ENCODE data around the gene MTF1. TPM values are rescaled to one million over a fixed set of nuclear protein-coding genes. Genes with fewer than 3 reads are reported as not detected.

Gene MTF1
- total RNA-seq, 2 experiments from 2014 or later, result 21.0 to 22.5 TPM

DNA sequence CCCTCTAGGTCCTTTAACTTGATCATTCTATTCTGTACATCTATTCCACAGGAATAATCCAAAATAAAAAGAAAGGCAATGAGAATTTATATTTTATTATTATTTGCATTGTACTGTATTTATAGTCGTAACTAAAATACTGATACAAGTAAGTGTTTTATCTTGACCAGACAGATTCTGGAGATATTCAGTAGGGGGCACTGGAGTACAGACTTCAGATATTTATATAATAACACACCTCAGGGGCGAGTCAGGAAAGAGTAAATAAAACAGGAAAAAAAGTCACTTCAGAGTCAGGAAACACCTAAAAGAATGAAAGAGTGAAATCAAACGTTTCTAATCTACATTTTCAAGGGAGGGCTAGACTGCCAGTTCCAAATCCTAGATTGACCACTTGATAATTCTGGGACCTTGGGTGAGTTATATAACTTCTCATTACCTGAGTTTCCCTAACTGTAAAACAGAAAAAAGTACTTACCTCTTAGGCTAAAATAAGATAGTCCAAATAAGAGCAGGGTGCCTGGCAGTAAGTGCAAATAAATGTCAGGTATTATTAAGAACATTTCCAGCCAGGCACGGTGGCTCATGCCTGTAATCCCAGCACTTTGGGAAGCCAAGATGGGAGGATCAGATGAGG, 31.1 kb upstream of the MTF1 start:
- no peaks in the 10 kb centered on the region for H3K9me3 Mint-ChIP-seq
- CTCF ChIA-PET, result no interaction called here
- POLR2A ChIA-PET, result no interaction called here
- peak; percentile 22 for DNase-seq
- peaks cover 2% of the 10 kb centered on the region for H3K4me1 Mint-ChIP-seq
- no peak overlapping the region for H3K4me3 Mint-ChIP-seq
- H3K27me3 Mint-ChIP-seq, result no peaks in the 10 kb centered on the region
- peaks cover 23% of the 10 kb centered on the region for H3K36me3 Mint-ChIP-seq (ENCODE audit: low read depth)
- no peak overlapping the region for H3K27ac Mint-ChIP-seq

DNA sequence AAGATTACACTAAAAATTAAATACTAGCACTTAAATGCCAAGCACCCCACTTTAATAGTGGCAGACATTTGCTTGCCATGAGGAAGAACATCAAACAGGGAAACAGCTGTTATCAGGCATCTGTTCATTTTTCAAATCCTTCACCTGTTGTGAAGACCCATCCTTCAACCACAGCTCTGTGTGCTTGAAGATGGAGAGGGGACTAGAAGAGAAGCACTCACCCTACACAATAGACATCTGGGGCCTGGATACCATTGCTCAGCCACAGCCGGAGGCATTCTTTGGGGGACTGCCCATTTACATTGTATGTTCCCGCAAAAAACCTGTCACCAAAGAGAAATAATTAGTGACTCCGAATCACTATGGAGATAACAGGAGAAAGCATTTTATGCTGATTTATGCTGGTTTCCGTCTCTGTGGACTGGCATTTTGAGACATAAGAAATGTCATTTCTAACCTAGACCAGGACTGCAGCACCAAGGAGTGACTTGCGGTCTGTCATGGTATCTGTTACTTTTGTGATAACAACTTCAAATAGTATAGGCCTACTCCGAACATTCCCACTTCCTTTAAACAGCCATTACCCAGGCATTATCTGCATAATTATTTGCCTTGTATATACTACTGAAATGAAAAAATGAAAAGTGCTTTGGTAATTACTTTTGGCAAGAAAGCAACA, 28.8 kb upstream of the MTF1 start:
- DNase-seq, result no peak
- no peak overlapping the region for H3K27ac Mint-ChIP-seq
- H3K4me3 Mint-ChIP-seq, result no peak overlapping the region
- ChIA-PET CTCF (no interaction called here), POLR2A (no interaction called here)
- H3K4me1 Mint-ChIP-seq, result peaks cover 2% of the 10 kb centered on the region
- H3K9me3 Mint-ChIP-seq, result no peaks in the 10 kb centered on the region
- H3K36me3 Mint-ChIP-seq (ENCODE audit: low read depth), result peaks cover 33% of the 10 kb centered on the region
- no peaks in the 10 kb centered on the region for H3K27me3 Mint-ChIP-seq

DNA sequence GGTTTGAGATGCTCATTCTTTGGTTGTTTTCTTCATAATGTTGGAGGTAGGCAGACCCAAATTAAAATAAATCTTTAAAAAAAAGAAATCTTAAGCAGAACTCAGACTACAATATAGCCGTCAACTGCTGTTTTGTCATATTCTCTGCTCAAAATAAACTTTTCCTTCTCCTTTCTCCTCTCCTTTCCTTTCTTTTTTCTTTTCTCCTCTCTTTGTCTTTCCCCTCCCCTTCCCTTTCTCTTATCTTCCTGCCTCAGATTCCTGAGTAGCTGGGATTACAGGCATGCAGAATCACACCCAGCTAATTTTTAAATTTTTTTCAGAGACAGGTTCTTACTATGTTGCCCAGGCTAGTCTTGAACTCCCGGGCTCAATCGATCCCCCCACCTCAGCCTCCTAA, 24.8 kb upstream of the MTF1 start:
- H3K36me3 Mint-ChIP-seq (ENCODE audit: low read depth), result peaks cover 53% of the 10 kb centered on the region
- H3K9me3 Mint-ChIP-seq, result no peaks in the 10 kb centered on the region
- H3K4me3 Mint-ChIP-seq, result no peak overlapping the region
- no peak overlapping the region for H3K27ac Mint-ChIP-seq
- no peaks in the 10 kb centered on the region for H3K4me1 Mint-ChIP-seq
- CTCF ChIA-PET, result interaction anchor here (1.0 kb wide), 1 partner anchor 12 kb away, joined by 3 read pairs; no protein-coding TSS in a partner anchor
- POLR2A ChIA-PET, result interaction anchor here (0.6 kb wide), 1 partner anchor 107 kb away, joined by 3 read pairs; no protein-coding TSS in a partner anchor
- no peaks in the 10 kb centered on the region for H3K27me3 Mint-ChIP-seq
- DNase-seq, result no peak

DNA sequence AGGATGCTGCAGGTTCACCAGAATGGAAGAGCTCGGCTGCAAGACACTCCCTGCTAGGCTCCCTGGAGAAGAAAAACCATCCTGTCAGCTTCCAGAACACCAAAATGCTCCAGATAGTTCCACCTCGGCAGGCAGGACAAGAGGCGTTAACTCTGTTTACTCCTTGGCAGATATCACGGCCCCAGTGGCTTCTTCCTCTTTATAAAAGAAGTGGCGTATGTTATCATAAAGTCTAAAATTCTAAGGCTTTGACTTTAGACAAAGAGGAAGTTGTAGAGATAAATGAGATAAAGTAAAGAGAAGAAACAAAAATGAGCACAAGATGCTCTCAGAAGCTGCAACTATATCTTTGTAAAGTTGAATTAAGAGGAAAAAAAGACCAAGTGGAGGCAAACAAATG, 24.3 kb upstream of the MTF1 start:
- no peak for DNase-seq
- no peaks in the 10 kb centered on the region for H3K27me3 Mint-ChIP-seq
- H3K36me3 Mint-ChIP-seq (ENCODE audit: low read depth), result peaks cover 53% of the 10 kb centered on the region
- H3K9me3 Mint-ChIP-seq, result no peaks in the 10 kb centered on the region
- H3K4me3 Mint-ChIP-seq, result no peak overlapping the region
- no peak overlapping the region for H3K27ac Mint-ChIP-seq
- ChIA-PET CTCF (interaction anchor here (0.5 to 1.0 kb wide), 2 partner anchors 11 to 195 kb away, joined by 3 read pairs; no protein-coding TSS in a partner anchor), POLR2A (interaction anchor here (0.6 kb wide), 1 partner anchor 106 kb away, joined by 3 read pairs; no protein-coding TSS in a partner anchor)
- no peaks in the 10 kb centered on the region for H3K4me1 Mint-ChIP-seq

DNA sequence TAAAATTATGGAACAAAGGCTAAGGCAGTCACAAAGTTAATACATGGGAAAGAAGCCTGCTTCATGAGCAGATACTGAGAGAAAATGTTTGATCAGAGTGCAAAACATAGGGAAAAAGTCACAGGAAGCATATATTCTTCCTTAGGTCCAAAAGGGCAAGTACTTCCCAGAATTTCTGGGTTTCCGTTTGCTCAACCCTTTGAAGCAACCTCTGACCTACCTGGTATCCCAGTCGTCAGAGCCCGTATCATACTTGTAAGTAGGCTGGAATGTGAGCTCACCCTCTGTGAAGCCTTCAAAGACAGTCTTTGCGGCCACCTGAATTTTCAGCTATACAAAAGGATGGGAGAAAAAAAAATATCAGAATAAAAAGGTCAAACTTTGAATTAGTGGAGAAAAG, 20.5 kb upstream of the MTF1 start:
- POLR2A ChIA-PET, result no interaction called here
- CTCF ChIA-PET, result interaction anchor here (0.9 kb wide), 1 partner anchor 15 kb away, joined by 3 read pairs; no protein-coding TSS in a partner anchor
- H3K27ac Mint-ChIP-seq, result no peak overlapping the region
- no peak overlapping the region for H3K4me3 Mint-ChIP-seq
- peaks cover 41% of the 10 kb centered on the region for H3K36me3 Mint-ChIP-seq (ENCODE audit: low read depth)
- H3K9me3 Mint-ChIP-seq, result no peaks in the 10 kb centered on the region
- H3K4me1 Mint-ChIP-seq, result no peaks in the 10 kb centered on the region
- H3K27me3 Mint-ChIP-seq, result no peaks in the 10 kb centered on the region
- DNase-seq, result no peak

DNA sequence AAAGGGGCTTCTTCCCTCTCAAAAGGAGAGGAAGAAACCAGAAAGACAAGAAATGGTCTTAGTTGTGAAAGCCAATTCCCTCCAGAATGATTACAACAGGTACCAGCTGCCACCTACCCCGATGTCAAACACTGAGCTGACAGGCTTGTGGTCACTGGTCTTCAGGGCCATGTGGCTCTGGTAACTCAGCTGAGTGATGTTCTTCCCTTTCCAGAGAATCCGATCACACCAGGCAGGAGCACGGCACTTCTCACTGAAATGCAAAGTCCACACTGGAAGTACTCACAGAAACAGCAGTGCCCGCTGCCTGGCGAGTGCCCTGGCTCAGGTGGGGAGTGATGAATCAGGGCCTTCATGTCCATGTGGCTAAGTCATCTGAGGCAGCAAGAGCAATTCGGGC, 18.7 kb upstream of the MTF1 start:
- Mint-ChIP-seq H3K9me3 (no peaks in the 10 kb centered on the region), H3K4me1 (no peaks in the 10 kb centered on the region), H3K4me3 (no peak overlapping the region), H3K36me3 (ENCODE audit: low read depth) (peaks cover 42% of the 10 kb centered on the region), H3K27me3 (no peaks in the 10 kb centered on the region), H3K27ac (no peak overlapping the region)
- ChIA-PET POLR2A (no interaction called here), CTCF (interaction anchor here (0.7 kb wide), 1 partner anchor 113 kb away, joined by 3 read pairs; no protein-coding TSS in a partner anchor)
- DNase-seq, result no peak

DNA sequence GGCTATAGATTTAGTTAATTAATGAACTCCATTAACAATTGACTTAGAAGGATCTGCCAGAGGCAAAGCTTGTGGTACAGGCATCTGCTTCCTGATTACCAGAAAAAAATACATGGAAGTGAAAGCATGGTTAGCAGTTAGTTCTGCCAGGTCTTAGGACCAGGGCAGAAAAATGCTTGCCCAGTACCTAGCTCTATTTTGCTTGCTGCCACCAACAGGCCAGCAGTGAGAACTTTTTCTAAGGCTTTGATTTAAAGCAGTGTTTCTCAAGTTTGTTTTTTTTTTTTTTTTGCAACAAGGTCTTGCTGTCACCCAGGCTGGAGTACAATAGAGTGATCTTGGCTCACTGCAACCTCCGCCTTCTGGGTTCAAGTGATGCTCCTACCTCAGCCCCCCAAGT, 16.4 kb upstream of the MTF1 start:
- POLR2A ChIA-PET, result no interaction called here

DNA sequence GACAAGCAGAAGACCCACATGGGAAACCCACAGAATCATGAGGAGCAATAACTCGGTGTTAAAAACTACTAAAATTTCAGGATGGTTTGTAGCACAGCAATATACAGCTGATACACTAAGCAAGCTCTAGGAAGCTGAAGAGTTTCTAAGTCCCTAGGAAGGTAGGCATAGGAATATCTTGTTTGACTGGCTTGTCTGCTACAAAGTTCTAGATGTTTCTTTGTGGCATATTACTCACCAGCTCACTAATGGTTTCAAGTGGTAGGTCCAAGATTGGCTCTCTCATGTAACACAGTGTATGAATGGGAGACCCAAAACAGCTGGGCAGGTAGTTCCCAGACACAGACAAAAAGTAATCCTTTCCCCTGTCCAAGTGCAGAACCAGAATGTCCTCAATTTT, 13.3 kb upstream of the MTF1 start:
- no peaks in the 10 kb centered on the region for H3K9me3 Mint-ChIP-seq
- no peaks in the 10 kb centered on the region for H3K27me3 Mint-ChIP-seq
- ChIA-PET CTCF (interaction anchor here (1.0 to 3.1 kb wide), 8 partner anchors 8 to 148 kb away, joined by 3 to 13 read pairs (median 3); partner anchors contain the start of gene MTF1), POLR2A (interaction anchor here (0.6 kb wide), 1 partner anchor 702 kb away, joined by 3 read pairs; no protein-coding TSS in a partner anchor)
- no peak overlapping the region for H3K27ac Mint-ChIP-seq
- no peak overlapping the region for H3K4me3 Mint-ChIP-seq
- peaks cover 35% of the 10 kb centered on the region for H3K36me3 Mint-ChIP-seq (ENCODE audit: low read depth)
- DNase-seq, result no peak
- no peaks in the 10 kb centered on the region for H3K4me1 Mint-ChIP-seq

More for the DNA sequence above, 16.4 kb upstream of the MTF1 start:
- CTCF ChIA-PET, result interaction anchor here (0.6 to 1.2 kb wide), 6 partner anchors 11 to 1942 kb away, joined by 3 to 4 read pairs (median 4); partner anchors contain the start of gene MTF1
- Mint-ChIP-seq H3K4me3 (no peak overlapping the region), H3K27ac (no peak overlapping the region), H3K27me3 (no peaks in the 10 kb centered on the region), H3K9me3 (no peaks in the 10 kb centered on the region), H3K4me1 (no peaks in the 10 kb centered on the region), H3K36me3 (ENCODE audit: low read depth) (peaks cover 33% of the 10 kb centered on the region)
- DNase-seq, result no peak

DNA sequence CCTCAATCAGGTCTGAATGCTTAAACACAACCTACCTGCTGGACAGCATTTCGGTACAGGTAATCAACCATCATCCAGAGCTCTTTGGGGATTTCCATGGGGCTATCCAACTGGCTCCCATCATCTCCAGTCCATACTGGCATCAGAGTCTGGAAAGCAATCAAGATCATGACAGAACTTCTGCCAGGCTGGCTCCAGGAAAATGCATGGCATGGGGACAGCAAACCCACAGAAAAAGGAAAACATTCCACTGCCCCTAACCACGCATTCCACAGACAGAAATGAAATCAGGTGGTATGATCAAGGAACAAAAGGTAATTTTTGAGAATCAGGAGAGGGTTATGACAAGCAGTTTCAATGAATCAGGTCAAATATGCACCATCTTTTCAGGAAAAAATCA, 9.1 kb upstream of the MTF1 start:
- DNase-seq, result no peak
- Mint-ChIP-seq H3K27ac (no peak overlapping the region), H3K27me3 (no peaks in the 10 kb centered on the region), H3K4me3 (no peak overlapping the region), H3K4me1 (peaks cover 7% of the 10 kb centered on the region), H3K9me3 (no peaks in the 10 kb centered on the region), H3K36me3 (ENCODE audit: low read depth) (peaks cover 32% of the 10 kb centered on the region)
- POLR2A ChIA-PET, result no interaction called here
- CTCF ChIA-PET, result interaction anchor here (0.6 kb wide), 1 partner anchor 290 kb away, joined by 3 read pairs; no protein-coding TSS in a partner anchor

DNA sequence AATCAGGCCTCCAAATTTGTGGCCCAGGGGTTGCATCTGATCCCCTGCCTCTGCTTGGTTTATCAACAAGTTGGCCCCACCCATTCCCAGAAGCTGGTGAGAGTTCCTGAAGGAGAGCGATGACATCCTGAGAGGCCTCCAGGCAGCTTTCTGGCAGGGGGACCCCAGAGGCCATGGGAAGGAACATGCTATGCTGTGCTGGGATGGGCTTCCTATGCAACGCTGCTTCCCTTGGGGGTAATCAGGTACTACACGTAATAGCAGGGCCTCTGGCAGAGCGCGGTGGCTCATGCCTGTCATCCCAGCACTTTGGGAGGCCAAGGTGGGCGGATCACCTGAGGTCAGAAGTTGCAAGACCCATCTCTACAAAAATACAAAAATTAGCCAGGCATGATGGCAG, 8.4 kb upstream of the MTF1 start:
- CTCF ChIA-PET, result no interaction called here
- Mint-ChIP-seq H3K27ac (no peak overlapping the region), H3K27me3 (no peaks in the 10 kb centered on the region), H3K4me3 (no peak overlapping the region), H3K4me1 (peaks cover 7% of the 10 kb centered on the region), H3K36me3 (ENCODE audit: low read depth) (peaks cover 33% of the 10 kb centered on the region), H3K9me3 (no peaks in the 10 kb centered on the region)
- DNase-seq, result no peak
- POLR2A ChIA-PET, result no interaction called here

DNA sequence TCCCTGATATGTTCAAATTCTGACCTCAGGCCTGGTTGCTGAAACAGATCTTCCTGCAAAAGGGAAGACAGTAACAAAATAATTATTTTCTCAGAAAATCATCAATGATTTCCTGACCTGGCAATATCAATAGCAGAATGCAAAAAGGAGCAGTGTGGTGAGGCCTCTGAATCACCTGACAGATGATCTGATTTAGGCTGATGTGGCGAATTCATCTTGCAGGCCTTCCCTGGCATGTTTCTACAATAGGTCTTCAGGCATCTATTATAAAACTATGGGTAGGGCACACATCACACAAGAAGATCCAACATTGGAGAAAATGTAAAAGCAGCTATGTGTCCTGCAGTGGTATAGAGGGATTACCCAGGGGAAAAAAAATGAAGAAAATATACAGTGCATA, 7.1 kb upstream of the MTF1 start:
- Mint-ChIP-seq H3K27ac (no peak overlapping the region), H3K9me3 (no peaks in the 10 kb centered on the region), H3K27me3 (no peaks in the 10 kb centered on the region), H3K4me3 (no peak overlapping the region), H3K36me3 (ENCODE audit: low read depth) (peaks cover 35% of the 10 kb centered on the region), H3K4me1 (peaks cover 7% of the 10 kb centered on the region)
- ChIA-PET CTCF (interaction anchor here (0.6 kb wide), 1 partner anchor 22 kb away, joined by 3 read pairs; no protein-coding TSS in a partner anchor), POLR2A (no interaction called here)
- no peak for DNase-seq

DNA sequence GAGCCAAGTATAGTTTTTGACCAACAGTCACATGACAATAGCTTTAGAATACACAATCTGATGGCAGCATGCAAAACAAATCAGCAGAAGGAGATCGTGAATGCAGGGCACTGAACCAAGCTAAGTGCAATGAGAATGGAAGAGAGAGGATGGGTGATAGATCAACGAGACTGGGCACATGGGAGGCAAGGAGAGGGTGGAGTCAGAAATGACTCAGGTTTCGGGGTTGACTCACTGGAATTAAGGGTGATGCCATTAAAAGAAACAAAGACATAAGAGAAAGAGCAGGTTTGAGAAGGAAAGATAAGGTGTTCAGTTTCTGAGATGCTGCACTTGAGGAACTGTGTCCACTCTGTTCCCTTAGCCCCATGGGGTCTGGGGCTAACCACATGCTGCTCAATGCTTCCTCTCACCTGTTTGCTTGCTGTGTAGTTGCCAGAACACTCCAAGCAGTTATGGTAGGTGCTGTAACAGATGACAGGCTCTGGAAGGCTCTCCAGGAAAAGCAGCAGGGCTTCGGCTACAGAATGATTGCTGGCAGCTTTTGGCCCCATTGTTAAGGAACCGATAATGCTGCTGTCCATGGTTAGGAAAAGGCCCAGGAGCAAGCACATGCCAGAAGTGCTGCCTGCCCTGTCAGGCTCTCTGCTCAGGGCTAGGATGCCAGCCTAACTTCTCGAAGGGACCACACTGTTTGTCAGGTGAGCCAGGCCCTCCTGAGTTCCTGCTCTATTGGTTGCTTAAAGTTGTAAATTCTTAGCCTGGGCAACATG, 6.1 kb upstream of the MTF1 start:
- Mint-ChIP-seq H3K9me3 (no peaks in the 10 kb centered on the region), H3K27me3 (no peaks in the 10 kb centered on the region), H3K27ac (no peak overlapping the region), H3K36me3 (ENCODE audit: low read depth) (peaks cover 34% of the 10 kb centered on the region), H3K4me1 (peaks cover 7% of the 10 kb centered on the region), H3K4me3 (no peak overlapping the region)
- CTCF ChIA-PET, result interaction anchor here (1.1 to 1.5 kb wide), 3 partner anchors 8 to 14 kb away, joined by 3 to 4 read pairs (median 3); no protein-coding TSS in a partner anchor
- no peak for DNase-seq
- POLR2A ChIA-PET, result no interaction called here

DNA sequence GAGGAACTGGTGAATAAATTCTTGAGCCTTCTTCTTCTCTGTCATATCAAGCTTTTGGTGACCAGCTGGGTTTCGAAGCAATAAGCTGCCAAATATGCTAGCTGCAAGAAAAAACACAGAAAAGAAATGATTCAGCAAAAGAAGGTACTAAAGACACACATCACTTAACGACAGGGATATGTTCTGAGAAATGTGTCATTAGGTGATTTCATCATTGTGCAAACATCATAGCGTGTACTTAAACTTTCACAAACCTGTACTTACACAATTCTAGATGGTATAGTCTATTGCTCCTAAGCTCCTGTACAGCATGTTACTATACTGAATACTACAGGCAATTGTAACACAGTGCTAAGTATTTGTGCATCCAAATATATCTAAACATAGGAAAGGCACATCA, 2.9 kb upstream of the MTF1 start:
- CTCF ChIA-PET, result interaction anchor here (0.7 to 1.0 kb wide), 3 partner anchors 9 to 127 kb away, joined by 3 read pairs; no protein-coding TSS in a partner anchor
- Mint-ChIP-seq H3K36me3 (ENCODE audit: low read depth) (peaks cover 23% of the 10 kb centered on the region), H3K4me3 (peak overlapping the region; percentile 35), H3K4me1 (peaks cover 23% of the 10 kb centered on the region), H3K27me3 (no peaks in the 10 kb centered on the region), H3K27ac (no peak overlapping the region), H3K9me3 (no peaks in the 10 kb centered on the region)
- POLR2A ChIA-PET, result no interaction called here
- DNase-seq, result no peak
